Measurements from ENCODE around the gene HAVCR2.

GRCh38 chr5:157045601-157046000 lies 63.2 kb downstream of the HAVCR2 start:
- TF ChIP-seq CTCF (conservative IDR thresholded peaks at IDR 0.05; ENCODE audit: low read depth in 2 of 2) (no peak), CREB1 (CRISPR knock-in tag; IDR thresholded peaks at IDR 0.05; ENCODE audit: low read depth) (no peak), EZH2 (IDR thresholded peaks at IDR 0.05; ENCODE audit: low read depth, unreplicated experiment) (no peak), POLR2AphosphoS5 (IDR thresholded peaks at IDR 0.05; ENCODE audit: low read depth) (no peak), JUNB (IDR thresholded peaks at IDR 0.05; ENCODE audit: unreplicated experiment) (no peak), EZH2phosphoT487 (IDR thresholded peaks at IDR 0.05; ENCODE audit: unreplicated experiment) (no peak), STAT1 (IDR thresholded peaks at IDR 0.05; ENCODE audit: unreplicated experiment) (no peak), REST (IDR thresholded peaks at IDR 0.05; ENCODE audit: unreplicated experiment) (no peak), ZNF114 (CRISPR knock-in tag; IDR thresholded peaks at IDR 0.05) (no peak), ETS1 (IDR thresholded peaks at IDR 0.05) (no peak), NANOG (IDR thresholded peaks at IDR 0.05; ENCODE audit: borderline replicate concordance) (no peak)

Data from GM23338 (cell line).